Right lobe of liver (tissue), 6 donors: ENCODE measurements around the gene COX4I1. TPM values are rescaled to one million over a fixed set of nuclear protein-coding genes. Genes with fewer than 3 reads are reported as not detected.

ENCODE experiments used
- ATAC-seq, 4 donors: fragments of 200-7000 bp; cut with Tn5 transposase; one replicate each; pipeline ENCODE4 v1.9.1; 2020; ENCODE audit warnings: mild to moderate bottlenecking in 4 of 4, moderate library complexity in 4 of 4
- DNase-seq, 3 donors: peaks; one replicate each; pipeline ENCODE4 v3.0.0-alpha.2; 2020
- H3K27ac ChIP-seq, 3 donors: fragments of 200-600 bp; one replicate each; pipeline ENCODE4 v1.8.0; 2022
- H3K27me3 ChIP-seq, 2 donors: fragments of 200-600 bp; one replicate each; pipeline ENCODE4 v1.8.0; 2022
- H3K36me3 ChIP-seq, 4 donors: fragments of 200-600 bp; sonication (generic) in 1 of 4; one replicate each; pipeline versions ENCODE4 v1.5.1 to v1.8.0; 2017 to 2022; ENCODE audit warnings: control low read depth in 1 of 4
- H3K4me1 ChIP-seq, 4 donors: fragments of 200-600 bp; sonication (generic) in 1 of 4; one replicate each; pipeline versions ENCODE4 v1.5.1 to v1.8.0; 2017 to 2022; ENCODE audit warnings: control low read depth in 1 of 4
- H3K4me3 ChIP-seq, 3 donors: fragments of 200-600 bp; one replicate each; pipeline ENCODE4 v1.8.0; 2022
- H3K9me3 ChIP-seq, 4 donors: fragments of 200-600 bp; sonication (generic) in 1 of 4; one replicate each; pipeline versions ENCODE4 v1.5.1 to v1.8.0; 2017 to 2022; ENCODE audit warnings: control low read depth in 1 of 4
- POLR2A ChIP-seq: fragments of 450-650 bp; IDR thresholded peaks from one replicate; pipeline ENCODE4 v1.6.1; 2017; ENCODE audit warnings: antibody characterized with exemption, mild to moderate bottlenecking
- WGBS: methylation state at CpG from one replicate; pipeline ENCODE4 v1.1.6; 2018; ENCODE audit warnings: low coverage, low lambda C conversion rate; ENCODE audit not compliant: insufficient coverage; ENCODE audit errors: missing lambda C conversion rate; 5-methylcytosine and 5-hydroxymethylcytosine counted together
- intact Hi-C, 2 donors: fragments of 100-400 bp; cut with DNase I; formaldehyde crosslinking; loops; one replicate each; pipeline versions ENCODE4 v1.11.2 to v1.14.1; 2022
- total RNA-seq, 6 experiments: library from RNA; depleted of rRNA in 2 of 6; stranded (reverse); fragments of >200 nt in 2 of 6; fragmentation: NEBNext Ultra II Directional in 3 of 6; extraction: Animal tissue kit (Norgen Biotek cat#: 25700) in 3 of 6; gene quantifications; one replicate each; pipeline versions ENCODE4 v1.1.0 to v1.2.4, GENCODE V29; 2016 to 2023
- TF ChIP-seq, protein P1 (sequence below), 4 donors: fragments of 200-600 bp in 3 of 4; fragments of 450-650 bp in 1 of 4; IDR thresholded peaks; one replicate each; pipeline versions ENCODE4 v1.5.1 to v1.8.0; 2016 to 2022; ENCODE audit warnings: antibody characterized with exemption in 4 of 4, mild to moderate bottlenecking in 2 of 4
- donor health status: DM: no; HTN: yes; CAD: no.
- donor health status: DM: no; HTN: no; CAD: no.
- donor health status: DM: no; HTN: no; CAD: no.
- donor health status: DM: no; HTN: yes; CAD: no.
- donor health status: DM: no; HTN: yes; CAD: no.

COX4I1 gene
- total RNA-seq, 6 experiments from 2014 or later = 247 to 417 (median 303) TPM

DNA sequence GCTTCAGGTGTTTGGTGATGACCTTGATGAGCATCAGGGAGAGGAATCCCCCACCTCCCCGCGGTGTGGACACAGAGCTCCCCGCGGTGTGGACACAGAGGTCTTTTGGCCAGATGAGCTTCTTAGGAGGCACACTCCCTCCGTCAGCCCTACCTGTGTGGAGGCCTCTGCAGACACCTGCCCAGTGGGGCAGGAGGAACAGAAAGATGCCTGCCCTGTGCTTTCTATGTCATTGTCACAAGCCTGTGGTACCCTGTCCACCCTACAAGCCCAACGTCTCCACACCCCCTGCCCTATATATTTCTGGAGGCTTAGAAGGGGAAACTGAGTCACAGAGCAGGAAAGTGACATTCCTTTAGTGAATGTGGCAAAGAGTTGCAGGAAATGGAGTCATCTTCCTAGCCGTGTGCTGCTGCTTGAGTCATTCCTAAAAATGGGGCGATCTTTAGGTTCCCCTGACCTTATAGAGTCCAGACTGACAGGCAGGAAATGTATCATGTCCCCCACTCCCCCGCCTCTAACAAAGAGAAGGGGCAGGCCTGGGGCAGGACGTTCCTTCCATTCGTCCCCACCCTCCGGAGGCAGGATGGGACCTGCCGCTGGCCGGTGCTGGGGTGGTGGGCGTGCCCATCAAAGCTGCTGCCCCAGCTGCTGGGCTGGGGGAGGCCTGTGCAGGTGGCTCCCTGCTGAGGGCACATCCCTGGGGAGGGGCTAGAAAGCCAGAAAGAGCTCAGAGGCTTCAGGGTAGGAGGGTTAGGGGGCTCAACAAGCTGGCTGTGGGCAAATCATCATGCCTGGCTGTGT is 47.6 kb upstream of the COX4I1 start:
- H3K4me1 ChIP-seq = peaks cover 0 to 13% (median 0%) of the 10 kb centered on the region in 4 donors
- TF ChIP-seq POLR2A = no peak
- TF ChIP-seq, protein P1, sequence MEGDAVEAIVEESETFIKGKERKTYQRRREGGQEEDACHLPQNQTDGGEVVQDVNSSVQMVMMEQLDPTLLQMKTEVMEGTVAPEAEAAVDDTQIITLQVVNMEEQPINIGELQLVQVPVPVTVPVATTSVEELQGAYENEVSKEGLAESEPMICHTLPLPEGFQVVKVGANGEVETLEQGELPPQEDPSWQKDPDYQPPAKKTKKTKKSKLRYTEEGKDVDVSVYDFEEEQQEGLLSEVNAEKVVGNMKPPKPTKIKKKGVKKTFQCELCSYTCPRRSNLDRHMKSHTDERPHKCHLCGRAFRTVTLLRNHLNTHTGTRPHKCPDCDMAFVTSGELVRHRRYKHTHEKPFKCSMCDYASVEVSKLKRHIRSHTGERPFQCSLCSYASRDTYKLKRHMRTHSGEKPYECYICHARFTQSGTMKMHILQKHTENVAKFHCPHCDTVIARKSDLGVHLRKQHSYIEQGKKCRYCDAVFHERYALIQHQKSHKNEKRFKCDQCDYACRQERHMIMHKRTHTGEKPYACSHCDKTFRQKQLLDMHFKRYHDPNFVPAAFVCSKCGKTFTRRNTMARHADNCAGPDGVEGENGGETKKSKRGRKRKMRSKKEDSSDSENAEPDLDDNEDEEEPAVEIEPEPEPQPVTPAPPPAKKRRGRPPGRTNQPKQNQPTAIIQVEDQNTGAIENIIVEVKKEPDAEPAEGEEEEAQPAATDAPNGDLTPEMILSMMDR (IDR thresholded peaks at IDR 0.05) = no peak
- H3K9me3 ChIP-seq = no peaks in the 10 kb centered on the region
- intact Hi-C loops = no loop called here
- no peak overlapping the region for H3K27ac ChIP-seq
- no peak for DNase-seq
- ATAC-seq = no peak
- H3K36me3 ChIP-seq = no peaks in the 10 kb centered on the region
- WGBS = 56% methylated on average over 8 of the region's 15 CpGs
- H3K27me3 ChIP-seq = no peaks in the 10 kb centered on the region
- no peak overlapping the region for H3K4me3 ChIP-seq

DNA sequence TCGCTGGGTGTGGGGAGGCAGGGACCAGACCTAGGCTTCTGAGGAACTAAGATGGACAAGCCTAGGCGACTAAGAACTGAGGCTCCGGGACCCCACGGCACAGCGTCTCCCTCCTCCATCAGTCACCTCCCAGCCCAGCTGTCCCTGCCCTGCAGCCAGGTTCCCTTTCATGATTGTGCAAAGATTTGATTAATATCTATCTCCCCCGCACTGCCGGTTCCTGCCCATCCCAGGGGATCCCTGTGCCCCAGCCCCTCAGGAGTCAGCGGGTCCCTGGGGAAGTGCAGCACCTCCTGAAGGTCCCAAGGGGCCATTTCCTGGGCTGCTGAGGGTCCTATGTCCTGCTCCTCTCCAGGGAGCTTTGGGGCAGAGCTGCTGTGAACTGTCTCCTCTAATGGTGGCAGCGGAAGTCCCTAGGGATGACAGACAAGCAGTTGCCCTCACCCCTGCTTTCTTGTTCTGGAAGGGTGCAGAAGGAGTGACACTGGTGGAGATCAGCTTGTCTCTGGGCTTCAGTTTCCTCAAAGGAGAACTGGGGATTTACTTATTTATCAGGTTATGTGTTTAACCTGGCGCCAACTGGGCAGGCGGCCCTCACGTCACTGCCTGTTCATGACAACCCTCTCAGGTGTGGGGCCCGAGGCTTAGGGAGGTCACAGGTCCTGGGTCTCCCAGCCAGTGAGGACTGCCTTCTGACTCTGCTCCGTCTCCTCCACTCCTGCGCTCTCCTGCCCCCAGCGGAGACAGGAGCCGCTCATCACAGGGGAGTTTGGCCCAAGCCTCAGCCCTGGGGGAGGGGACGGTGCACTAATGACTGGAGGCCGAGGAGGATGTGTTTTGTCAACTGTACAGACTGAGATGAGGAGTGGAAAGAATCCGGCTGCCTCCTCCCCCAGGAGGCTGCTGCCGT is 46.7 kb upstream of the COX4I1 start:
- no peaks in the 10 kb centered on the region for H3K9me3 ChIP-seq
- no peak overlapping the region for H3K27ac ChIP-seq
- intact Hi-C loops = no loop called here
- 81% methylated on average over 7 of the region's 21 CpGs for WGBS
- no peak overlapping the region for H3K4me3 ChIP-seq
- peaks cover 0 to 13% (median 0%) of the 10 kb centered on the region in 4 donors for H3K4me1 ChIP-seq
- H3K36me3 ChIP-seq = no peaks in the 10 kb centered on the region
- H3K27me3 ChIP-seq = no peaks in the 10 kb centered on the region
- DNase-seq = no peak
- ATAC-seq = peak in 2 of 4 donors; percentile 17 to 30
- TF ChIP-seq POLR2A = no peak
- TF ChIP-seq, protein P1 (IDR thresholded peaks at IDR 0.05) = no peak

- Histone ChIP-seq H3K4me1 (peaks cover 0 to 13% (median 0%) of the 10 kb centered on the region in 4 donors), H3K27me3 (no peaks in the 10 kb centered on the region), H3K9me3 (no peaks in the 10 kb centered on the region), H3K36me3 (no peaks in the 10 kb centered on the region), H3K4me3 (no peak overlapping the region), H3K27ac (no peak overlapping the region)
- TF ChIP-seq POLR2A = no peak
- TF ChIP-seq, protein P1 (IDR thresholded peaks at IDR 0.05) = no peak
- 41% methylated on average over 4 of the region's 6 CpGs for WGBS
- DNase-seq (no peak), ATAC-seq (peak in 1 of 4 donors; percentile 2)
- intact Hi-C loops = no loop called here
These were observed 45.9 kb upstream of the COX4I1 start for GRCh38 chr16:85753559-85753958.

DNA sequence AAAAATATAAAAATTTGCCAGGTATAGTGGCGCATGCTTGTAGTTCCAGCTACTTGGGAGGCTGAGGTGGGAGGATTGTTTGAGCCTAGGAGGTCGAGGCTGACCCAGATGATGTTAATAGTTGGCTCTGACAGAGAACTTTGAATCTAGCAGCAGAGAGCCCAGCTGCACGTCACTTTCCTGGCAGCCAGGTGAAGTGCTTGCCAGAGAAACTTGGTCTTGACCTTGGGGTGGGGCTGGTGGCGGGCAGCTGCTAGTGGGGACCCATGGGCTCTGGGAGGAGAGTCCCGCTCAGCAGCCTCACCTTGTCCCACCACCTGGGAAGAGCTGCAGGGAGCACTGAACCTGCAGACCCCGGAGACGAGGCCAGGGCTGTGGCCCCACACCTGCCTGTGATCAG is 45.5 kb upstream of the COX4I1 start:
- intact Hi-C loops = no loop called here
- ATAC-seq (no peak), DNase-seq (no peak)
- no peak overlapping the region for H3K27ac ChIP-seq
- peaks cover 0 to 13% (median 0%) of the 10 kb centered on the region in 4 donors for H3K4me1 ChIP-seq
- H3K27me3 ChIP-seq = no peaks in the 10 kb centered on the region
- no peaks in the 10 kb centered on the region for H3K36me3 ChIP-seq
- WGBS = 20% methylated on average over 1 of the region's 7 CpGs
- no peak overlapping the region for H3K4me3 ChIP-seq
- H3K9me3 ChIP-seq = no peaks in the 10 kb centered on the region
- TF ChIP-seq POLR2A = no peak
- TF ChIP-seq, protein P1 (IDR thresholded peaks at IDR 0.05) = no peak
